Transverse colon (tissue), 4 donors: ENCODE measurements around the gene KRT32. TPM values are rescaled to one million over a fixed set of nuclear protein-coding genes. Genes with fewer than 3 reads are reported as not detected.
A peak's percentile ranks its signal among the peaks of the same experiment; 100 is the strongest.

ENCODE experiments used
- DNase-seq: peaks from one replicate; pipeline ENCODE4 v3.0.0-alpha.2; 2019
- H3K27ac ChIP-seq, 4 donors: fragments of 200-600 bp; sonication (generic); 2 replicates each; pipeline ENCODE4 v1.5.1; 2016 to 2018; ENCODE audit warnings: inconsistent platforms in 4 of 4
- H3K27me3 ChIP-seq: fragments of 200-600 bp; sonication (generic); 2 replicates; pipeline ENCODE4 v1.5.1; 2017; ENCODE audit warnings: inconsistent platforms
- H3K36me3 ChIP-seq, 4 donors: fragments of 200-600 bp; sonication (generic); 2 replicates each; pipeline ENCODE4 v1.5.1; 2017 to 2019; ENCODE audit warnings: inconsistent platforms in 4 of 4
- H3K4me1 ChIP-seq, 4 donors: fragments of 200-600 bp; sonication (generic); 2 replicates each; pipeline ENCODE4 v1.5.1; 2017 to 2020; ENCODE audit warnings: inconsistent platforms in 4 of 4
- H3K4me3 ChIP-seq, 4 donors: fragments of 200-600 bp; sonication (generic); 1 replicate in 1 of 4; 2 replicates in 3 of 4; pipeline versions ENCODE4 v1.5.1 to v1.6.1; 2017 to 2019; ENCODE audit warnings: inconsistent platforms in 4 of 4
- H3K9me3 ChIP-seq, 2 donors: fragments of 200-600 bp; sonication (generic); 2 replicates each; pipeline ENCODE4 v1.5.1; 2017 to 2019; ENCODE audit warnings: inconsistent platforms in 2 of 2
- EP300 ChIP-seq: sonication (generic); formaldehyde crosslinking; IDR thresholded peaks from one replicate; pipeline ENCODE4 v1.6.1; 2017; ENCODE audit warnings: antibody characterized with exemption, low read depth
- POLR2A ChIP-seq: fragments of 450-650 bp; IDR thresholded peaks from one replicate; pipeline ENCODE4 v1.6.1; 2016; ENCODE audit warnings: antibody characterized with exemption, mild to moderate bottlenecking, moderate library complexity
- POLR2AphosphoS5 ChIP-seq, 3 donors: sonication (generic); formaldehyde crosslinking; IDR thresholded peaks; one replicate each; pipeline ENCODE4 v1.6.1; 2016; ENCODE audit warnings: antibody characterized with exemption in 3 of 3
- WGBS, 2 donors: methylation state at CpG; one replicate each; pipeline ENCODE4 v1.1.5; 2018; ENCODE audit warnings: low coverage in 1 of 2; 5-methylcytosine and 5-hydroxymethylcytosine counted together
- in situ Hi-C, 4 donors: fragments of 200-750 bp; cut with MboI; loops; one replicate each; pipeline versions ENCODE4 v1.15.0 to v1.15.1; 2017; ENCODE audit warnings: low sequenced_read_pairs in 3 of 4, low pct_ligation_motif_present in 1 of 4, low pct_unique_long_range_greater_than_20kb in 1 of 4
- intact Hi-C: fragments of 100-400 bp; cut with DNase I; formaldehyde crosslinking; loops from one replicate; pipeline ENCODE4 v1.15.1; 2023; ENCODE audit warnings: low total_unique reads
- total RNA-seq, 4 donors: library from RNA; depleted of rRNA; stranded (reverse); fragments of >200 nt; gene quantifications; one replicate each; pipeline ENCODE4 v1.1.0, GENCODE V29; 2016
- TF ChIP-seq, protein P1 (sequence below), 5 experiments: fragments of 200-600 bp in 3 of 5; fragments of 450-650 bp in 2 of 5; sonication (generic) in 3 of 5; IDR thresholded peaks; 1 replicate in 2 of 5; 2 replicates in 3 of 5; pipeline ENCODE4 v1.5.1; 2016 to 2017; ENCODE audit warnings: antibody characterized with exemption in 5 of 5, inconsistent platforms in 3 of 5, mild to moderate bottlenecking in 2 of 5, moderate library complexity in 1 of 5

Gene KRT32
- total RNA-seq, 4 donors from 2014 or later, result not detected

DNA sequence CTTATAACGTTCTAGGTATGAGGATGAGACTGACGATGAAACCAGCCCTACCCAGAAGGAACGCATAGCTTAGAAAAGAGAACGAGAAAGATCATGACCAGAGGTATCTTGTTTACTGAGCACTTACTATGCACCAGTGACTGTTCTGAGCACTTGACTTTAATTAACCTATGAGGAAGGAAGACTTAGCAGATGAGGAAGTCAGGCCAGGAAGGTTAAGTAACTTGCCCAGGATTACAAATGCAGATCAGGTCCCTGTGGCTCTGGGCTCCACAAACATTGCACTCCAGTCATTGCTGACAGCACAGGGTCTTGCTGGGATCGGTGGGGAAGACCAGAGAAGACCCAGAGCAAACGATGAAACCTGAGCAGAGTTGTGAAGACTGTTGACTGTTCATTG lies 31.1 kb upstream of the KRT32 start:
- DNase-seq, result no peak
- 53 to 54% methylated on average over 6 of the region's 6 CpGs for WGBS, 2 donors
- H3K4me3 ChIP-seq, result no peak overlapping the region
- no peaks in the 10 kb centered on the region for H3K4me1 ChIP-seq
- intact Hi-C loops, result no loop called here
- in situ Hi-C loops, result no loop called here
- no peaks in the 10 kb centered on the region for H3K9me3 ChIP-seq
- TF ChIP-seq POLR2A (no peak), POLR2AphosphoS5 (IDR thresholded peaks at IDR 0.05) (no peak), EP300 (no peak)
- TF ChIP-seq, protein P1, sequence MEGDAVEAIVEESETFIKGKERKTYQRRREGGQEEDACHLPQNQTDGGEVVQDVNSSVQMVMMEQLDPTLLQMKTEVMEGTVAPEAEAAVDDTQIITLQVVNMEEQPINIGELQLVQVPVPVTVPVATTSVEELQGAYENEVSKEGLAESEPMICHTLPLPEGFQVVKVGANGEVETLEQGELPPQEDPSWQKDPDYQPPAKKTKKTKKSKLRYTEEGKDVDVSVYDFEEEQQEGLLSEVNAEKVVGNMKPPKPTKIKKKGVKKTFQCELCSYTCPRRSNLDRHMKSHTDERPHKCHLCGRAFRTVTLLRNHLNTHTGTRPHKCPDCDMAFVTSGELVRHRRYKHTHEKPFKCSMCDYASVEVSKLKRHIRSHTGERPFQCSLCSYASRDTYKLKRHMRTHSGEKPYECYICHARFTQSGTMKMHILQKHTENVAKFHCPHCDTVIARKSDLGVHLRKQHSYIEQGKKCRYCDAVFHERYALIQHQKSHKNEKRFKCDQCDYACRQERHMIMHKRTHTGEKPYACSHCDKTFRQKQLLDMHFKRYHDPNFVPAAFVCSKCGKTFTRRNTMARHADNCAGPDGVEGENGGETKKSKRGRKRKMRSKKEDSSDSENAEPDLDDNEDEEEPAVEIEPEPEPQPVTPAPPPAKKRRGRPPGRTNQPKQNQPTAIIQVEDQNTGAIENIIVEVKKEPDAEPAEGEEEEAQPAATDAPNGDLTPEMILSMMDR (IDR thresholded peaks at IDR 0.05), result no peak
- no peak overlapping the region for H3K27ac ChIP-seq
- H3K36me3 ChIP-seq, result no peaks in the 10 kb centered on the region
- H3K27me3 ChIP-seq, result no peaks in the 10 kb centered on the region

DNA sequence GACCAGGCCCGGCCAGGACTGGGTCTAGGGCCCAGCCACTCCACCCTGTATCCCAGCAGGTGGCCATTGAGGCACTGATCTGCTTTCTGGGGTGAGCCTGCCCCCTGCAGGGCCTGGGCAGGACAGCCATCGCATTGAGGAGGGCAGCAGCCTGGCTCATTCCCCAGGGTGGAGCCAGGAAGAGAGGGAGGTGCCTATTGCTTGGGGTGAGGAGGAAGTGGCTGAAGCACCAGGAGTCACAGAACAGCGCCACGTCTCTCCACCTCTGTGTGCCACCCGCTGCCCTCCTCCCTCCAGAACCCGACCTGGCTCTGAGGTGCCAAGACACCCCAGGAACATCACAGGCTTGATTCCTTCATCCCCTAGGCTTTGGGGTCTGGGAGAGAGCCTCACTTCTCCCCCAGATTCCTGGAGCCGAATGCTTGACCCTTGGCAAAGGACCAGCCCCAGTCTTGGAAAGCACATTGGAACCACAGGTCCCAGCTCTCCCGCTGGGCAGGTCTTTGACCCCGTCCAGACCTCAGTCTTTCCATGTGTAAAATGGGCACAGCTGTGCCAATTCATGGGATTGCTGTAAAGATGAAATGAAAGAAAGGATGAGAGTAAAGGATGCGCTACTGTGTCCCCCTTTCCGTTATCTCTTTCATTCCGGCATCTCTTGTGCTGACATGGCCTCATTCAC lies 29.8 kb upstream of the KRT32 start:
- intact Hi-C loops, result no loop called here
- Histone ChIP-seq H3K4me1 (peaks cover 0 to 8% (median 3%) of the 10 kb centered on the region in 4 donors), H3K27ac (peak overlapping the region in 3 of 4 donors; percentile 44 to 49 (median 49)), H3K4me3 (no peak overlapping the region), H3K9me3 (no peaks in the 10 kb centered on the region), H3K36me3 (no peaks in the 10 kb centered on the region), H3K27me3 (no peaks in the 10 kb centered on the region)
- in situ Hi-C loops, result no loop called here
- DNase-seq, result peak; percentile 84
- TF ChIP-seq, protein P1 (IDR thresholded peaks at IDR 0.05), result peak; percentile 40 to 93 (median 71)
- peak; percentile 19 to 55 (median 27) for TF ChIP-seq POLR2AphosphoS5 (IDR thresholded peaks at IDR 0.05)
- TF ChIP-seq EP300, result no peak
- TF ChIP-seq POLR2A, result peak; percentile 69
- 63 to 94% methylated on average over 3 to 12 of the region's 12 CpGs for WGBS, 2 donors

DNA sequence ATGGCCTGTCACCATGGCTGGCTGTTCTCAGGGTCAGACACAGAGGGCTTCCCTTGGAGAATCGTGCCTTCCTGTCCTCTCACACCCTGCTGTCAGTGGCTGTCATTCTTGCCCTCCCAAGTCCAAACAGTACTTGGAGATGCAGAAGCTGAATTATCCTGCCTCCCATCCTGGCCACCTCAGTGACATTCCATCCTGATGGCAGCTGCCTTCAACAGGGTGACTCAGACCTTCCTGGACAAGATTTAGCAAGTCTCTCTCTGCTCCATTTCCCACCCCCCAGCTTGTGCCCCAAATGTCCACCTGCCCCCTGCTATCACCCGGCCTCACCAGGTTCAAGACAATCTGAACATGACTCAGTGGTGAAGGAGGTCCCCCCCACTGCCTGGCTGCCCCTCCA lies 27.3 kb upstream of the KRT32 start:
- TF ChIP-seq, protein P1 (IDR thresholded peaks at IDR 0.05), result no peak
- no peak for TF ChIP-seq POLR2A
- TF ChIP-seq POLR2AphosphoS5 (IDR thresholded peaks at IDR 0.05), result no peak
- no peak for TF ChIP-seq EP300
- no peaks in the 10 kb centered on the region for H3K36me3 ChIP-seq
- H3K4me1 ChIP-seq, result peaks cover 0 to 30% (median 8%) of the 10 kb centered on the region in 4 donors
- no peaks in the 10 kb centered on the region for H3K27me3 ChIP-seq
- WGBS, 2 donors, result 82% methylated on average over 2 of the region's 2 CpGs; no CpG with 5 or more reads in 1 of the 2 donors
- no peak overlapping the region for H3K27ac ChIP-seq
- no peaks in the 10 kb centered on the region for H3K9me3 ChIP-seq
- intact Hi-C loops (no loop called here), in situ Hi-C loops (no loop called here)
- no peak overlapping the region for H3K4me3 ChIP-seq
- DNase-seq, result no peak

DNA sequence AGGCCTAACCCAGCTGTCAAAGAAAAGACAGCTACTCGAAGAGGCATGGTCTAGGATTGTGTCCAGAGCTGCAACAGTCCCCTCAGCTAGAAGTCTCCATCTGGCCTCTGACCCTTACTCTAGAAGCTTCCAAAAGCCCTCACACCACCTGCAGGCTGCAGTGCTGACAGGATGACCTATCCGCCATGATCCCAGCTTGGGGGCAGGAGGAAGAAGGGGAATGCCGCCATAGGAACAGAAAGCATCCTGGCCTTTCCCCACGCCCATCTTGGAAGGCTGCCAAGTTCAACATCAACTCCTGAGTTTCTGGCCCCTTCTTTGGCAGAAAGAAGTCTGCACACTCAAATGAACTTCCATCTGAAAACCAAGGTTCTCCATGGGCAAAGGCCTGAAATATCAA lies 25.6 kb upstream of the KRT32 start:
- Histone ChIP-seq H3K27me3 (no peaks in the 10 kb centered on the region), H3K4me3 (no peak overlapping the region), H3K36me3 (no peaks in the 10 kb centered on the region), H3K27ac (peak overlapping the region in 1 of 4 donors; percentile 36), H3K4me1 (peaks cover 0 to 33% (median 9%) of the 10 kb centered on the region in 4 donors), H3K9me3 (no peaks in the 10 kb centered on the region)
- in situ Hi-C loops, result no loop called here
- TF ChIP-seq POLR2A (no peak), EP300 (no peak), POLR2AphosphoS5 (IDR thresholded peaks at IDR 0.05) (no peak)
- TF ChIP-seq, protein P1 (IDR thresholded peaks at IDR 0.05), result no peak
- DNase-seq, result peak; percentile 32
- 49% methylated on average over 4 of the region's 4 CpGs; no CpG with 5 or more reads in 1 of the 2 donors for WGBS, 2 donors
- intact Hi-C loops, result no loop called here
